HepG2 (cell line): ENCODE data around the gene TNIP1. TPM values are rescaled to one million over a fixed set of nuclear protein-coding genes. Genes with fewer than 3 reads are reported as not detected.

Experiments
- ATAC-seq: fragments of 200-7000 bp; cut with Tn5 transposase; 3 replicates; pipeline ENCODE4 v1.9.1; 2020; ENCODE audit warnings: mild to moderate bottlenecking, moderate library complexity
- BruUV-seq: library from RNA; stranded (reverse); fragments of 400-500 nt; replicated peaks from 2 replicates; lab custom pipeline; 2021; lab: Mats Ljungman, UMichigan
- CTCF ChIA-PET: fragments of 300-600 bp; formaldehyde crosslinking; extraction: SDS; loops from one replicate; lab custom pipeline; 2021; ENCODE audit warnings: low total read pairs, inconsistent platforms, low intra/inter-chr PET ratio; lab: Yijun Ruan, JAX
- POLR2A ChIA-PET: fragments of 350-600 bp; sonication (Branson Sonifier 250); formaldehyde crosslinking; loops from one replicate; lab custom pipeline; 2020; ENCODE audit warnings: antibody characterized with exemption, inconsistent platforms; lab: Yijun Ruan, JAX
- DNase-seq: peaks from one replicate; pipeline ENCODE4 v3.0.0-alpha.2; 2015; ENCODE audit warnings: low spot score
- FAIRE-seq: peaks from 3 replicates; lab custom pipeline; 2011; peaks lifted over from hg19 to GRCh38; lab: Jason Lieb, UNC
- H2AFZ ChIP-seq: one replicate; pipeline ENCODE4 v1.6.1; 2011; ENCODE audit warnings: low read length, inconsistent platforms
- H3K27ac ChIP-seq: fragments of 300-600 bp; 3 replicates; pipeline ENCODE4 v1.8.0; 2011; ENCODE audit warnings: mixed run types, mild to moderate bottlenecking, mixed read lengths, low read length, inconsistent platforms; ENCODE audit not compliant: insufficient read depth; ENCODE audit errors: extremely low read length
- H3K27me3 ChIP-seq, 2 experiments: fragments of 200-600 bp in 1 of 2; 2 replicates in 1 of 2; 3 replicates in 1 of 2; pipeline versions ENCODE4 v1.6.0 to v1.8.0; 2011; ENCODE audit warnings: low read length in 2 of 2, mild to moderate bottlenecking in 2 of 2, moderate library complexity in 2 of 2, inconsistent platforms in 1 of 2; ENCODE audit not compliant: insufficient read depth in 2 of 2, control insufficient read depth in 1 of 2
- H3K36me3 ChIP-seq, 2 experiments: fragments of 200-600 bp in 1 of 2; replicated peaks in 1 of 2; 2 replicates in 1 of 2; 3 replicates in 1 of 2; pipeline versions ENCODE4 v1.5.1 to v1.8.0; 2011; ENCODE audit warnings: low read length in 2 of 2, inconsistent platforms in 1 of 2; ENCODE audit not compliant: insufficient read depth in 2 of 2, control insufficient read depth in 1 of 2
- H3K4me1 ChIP-seq: 2 replicates; pipeline ENCODE4 v1.5.1; 2012; ENCODE audit warnings: low read length, inconsistent platforms; ENCODE audit not compliant: insufficient read depth
- H3K4me2 ChIP-seq: 2 replicates; pipeline ENCODE4 v1.6.0; 2011; ENCODE audit warnings: low read depth, low read length, inconsistent platforms
- H3K4me3 ChIP-seq, 3 experiments: fragments of 200-600 bp in 1 of 3; sonication (generic), shearing (Covaris generic) in 1 of 3; replicated peaks in 1 of 3; 2 replicates each; pipeline ENCODE4 v1.5.1; 2011 to 2016; ENCODE audit warnings: low read length in 3 of 3, inconsistent platforms in 2 of 3, low read depth in 2 of 3, mild to moderate bottlenecking in 2 of 3, control low read depth in 1 of 3, mixed read lengths in 1 of 3; ENCODE audit not compliant: insufficient read depth in 1 of 3
- H3K79me2 ChIP-seq: one replicate; pipeline ENCODE4 v1.6.1; 2011; ENCODE audit warnings: low read length, inconsistent platforms; ENCODE audit not compliant: insufficient read depth
- H3K9ac ChIP-seq: 2 replicates; pipeline ENCODE4 v1.6.0; 2011; ENCODE audit warnings: mild to moderate bottlenecking, low read depth, low read length, inconsistent platforms; ENCODE audit not compliant: insufficient read depth
- H3K9me3 ChIP-seq: 2 replicates; pipeline ENCODE4 v1.5.1; 2012; ENCODE audit warnings: mild to moderate bottlenecking, low read length
- H4K20me1 ChIP-seq: 2 replicates; pipeline ENCODE4 v1.6.0; 2011; ENCODE audit warnings: inconsistent platforms, mild to moderate bottlenecking, low read length, moderate library complexity; ENCODE audit not compliant: insufficient read depth
- FOXK2 ChIP-seq: fragments of 450-650 bp; IDR thresholded peaks from 2 replicates; pipeline ENCODE4 v1.6.1; 2016
- MATR3 ChIP-seq: sonication (generic); formaldehyde crosslinking; IDR thresholded peaks from 2 replicates; pipeline ENCODE4 v1.4.0; 2020; ENCODE audit warnings: missing genetic modification reagents
- RBM22 ChIP-seq: fragments of 200-400 bp; formaldehyde crosslinking; optimal IDR thresholded peaks from 2 replicates; pipeline ENCODE3; 2017; ENCODE audit warnings: mild to moderate bottlenecking, low read length, moderate library complexity
- RORA ChIP-seq: sonication (generic); formaldehyde crosslinking; IDR thresholded peaks from 2 replicates; pipeline ENCODE4 v1.5.0; 2020; ENCODE audit warnings: mild to moderate bottlenecking, missing genetic modification reagents, moderate library complexity
- SP2 ChIP-seq: sonication (generic); formaldehyde crosslinking; IDR thresholded peaks from 2 replicates; pipeline ENCODE4 v1.5.1; 2020; ENCODE audit warnings: mild to moderate bottlenecking, missing genetic modification reagents
- STAG1 ChIP-seq: sonication (generic); formaldehyde crosslinking; IDR thresholded peaks from 2 replicates; pipeline ENCODE4 v1.4.0; 2020; ENCODE audit warnings: missing genetic modification reagents
- TBX3 ChIP-seq: fragments of 450-650 bp; IDR thresholded peaks from 2 replicates; pipeline ENCODE4 v1.6.1; 2017; ENCODE audit warnings: antibody characterized with exemption, mild to moderate bottlenecking, inconsistent platforms, borderline replicate concordance
- ZNF557 ChIP-seq: sonication (generic); formaldehyde crosslinking; IDR thresholded peaks from 2 replicates; pipeline ENCODE4 v1.4.0; 2020; ENCODE audit warnings: missing genetic modification reagents
- ZNF570 ChIP-seq: sonication (generic); formaldehyde crosslinking; IDR thresholded peaks from 2 replicates; pipeline ENCODE4 v1.4.0; 2020; ENCODE audit warnings: mild to moderate bottlenecking, missing genetic modification reagents, borderline replicate concordance
- ZNF777 ChIP-seq: sonication (generic); formaldehyde crosslinking; IDR thresholded peaks from 2 replicates; pipeline ENCODE4 v1.4.0; 2020; ENCODE audit warnings: missing genetic modification reagents
- WGBS: methylation state at CpG from one replicate; pipeline ENCODE4 v1.1.6; 2017; ENCODE audit warnings: low lambda C conversion rate; 5-methylcytosine and 5-hydroxymethylcytosine counted together
- in situ Hi-C: cut with HindIII; loops from 2 replicates; pipeline ENCODE4 v1.10.0; 2017; ENCODE audit warnings: low pct_unique_long_range_greater_than_20kb; ENCODE audit not compliant: extremely low pct_ligation_motif_present
- intact Hi-C: fragments of 100-400 bp; cut with micrococcal nuclease; formaldehyde crosslinking; loops from one replicate; pipeline ENCODE4 v1.10.0; 2022; ENCODE audit not compliant: unreplicated experiment
- polyA plus RNA-seq, 8 experiments: library from polyadenylated mRNA; depleted of rRNA in 3 of 8; stranded (reverse) in 7 of 8; unstranded in 1 of 8; fragments of >200 nt; fragmentation: Illumina TruSeq in 4 of 8; extraction: Trizol in 4 of 8; gene quantifications; 2 replicates each; pipeline versions ENCODE4 v1.2.1 to v1.2.3, GENCODE V29; 2011 to 2016; ENCODE audit warnings: low read depth in 4 of 8, missing spikeins in 1 of 8, mixed read lengths in 1 of 8; ENCODE audit not compliant: insufficient read depth in 1 of 8
- total RNA-seq, 5 experiments: library from RNA; depleted of rRNA; stranded (reverse); fragments of >200 nt; fragmentation: Illumina TruSeq; extraction: Trizol; gene quantifications; 2 replicates each; pipeline ENCODE4 v1.2.3, GENCODE V29; 2016; ENCODE audit warnings: low read depth in 1 of 5
- TF ChIP-seq, protein P1 (sequence below): sonication (generic); formaldehyde crosslinking; IDR thresholded peaks from 2 replicates; pipeline ENCODE4 v1.5.1; 2020; ENCODE audit warnings: mild to moderate bottlenecking, missing genetic modification reagents, borderline replicate concordance
- TF ChIP-seq, protein P2 (sequence below): sonication (generic); formaldehyde crosslinking; IDR thresholded peaks from 2 replicates; pipeline ENCODE4 v1.8.1; 2023; ENCODE audit warnings: mild to moderate bottlenecking, moderate library complexity, missing genetic modification reagents
- TF ChIP-seq, protein P3 (sequence below): sonication (generic); formaldehyde crosslinking; IDR thresholded peaks from 2 replicates; pipeline ENCODE4 v1.4.0; 2020; ENCODE audit warnings: missing genetic modification reagents

TNIP1 gene
- total and polyA plus RNA-seq, 2 of the 13 experiments (the other 11 are each of a cell fraction or from before 2014, with no cell fraction given) = 26.2 to 45.9 TPM

DNA sequence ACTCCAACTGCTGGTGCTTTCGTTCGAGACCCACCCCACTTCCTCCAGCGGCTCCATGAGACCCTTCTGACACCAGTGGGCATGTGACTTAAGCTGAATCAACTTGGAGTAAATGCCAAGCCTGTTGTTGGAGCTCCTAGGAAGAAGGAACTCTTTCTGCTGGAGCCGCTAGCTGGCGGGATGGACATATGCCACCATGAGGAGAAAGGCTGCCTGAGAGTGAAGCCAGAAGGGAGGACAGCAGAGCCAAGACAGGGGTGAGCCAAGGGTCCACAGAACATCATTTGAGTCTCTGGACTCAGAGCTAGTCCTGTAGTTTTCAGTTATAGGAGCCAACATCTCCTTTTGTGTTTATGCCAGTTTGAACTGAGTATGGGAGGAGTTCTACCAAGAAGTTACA, 40.8 kb upstream of the TNIP1 start:
- peaks cover 37 to 76% of the 10 kb centered on the region in 2 experiments for H3K36me3 ChIP-seq
- no peak overlapping the region for H2AFZ ChIP-seq
- no peaks in the 10 kb centered on the region; the same call in 1 of the 2 replicates for H4K20me1 ChIP-seq
- ChIA-PET CTCF (no interaction called here), POLR2A (no interaction called here)
- BruUV-seq = no TSS peak
- TF ChIP-seq MATR3 (CRISPR knock-in tag) (no peak), SP2 (no peak), ZNF777 (CRISPR knock-in tag) (no peak), ZNF557 (CRISPR knock-in tag) (no peak), ZNF570 (CRISPR knock-in tag) (no peak), TBX3 (no peak), STAG1 (CRISPR knock-in tag) (no peak), RORA (CRISPR knock-in tag) (no peak), RBM22 (no peak), FOXK2 (no peak)
- TF ChIP-seq, protein P1, sequence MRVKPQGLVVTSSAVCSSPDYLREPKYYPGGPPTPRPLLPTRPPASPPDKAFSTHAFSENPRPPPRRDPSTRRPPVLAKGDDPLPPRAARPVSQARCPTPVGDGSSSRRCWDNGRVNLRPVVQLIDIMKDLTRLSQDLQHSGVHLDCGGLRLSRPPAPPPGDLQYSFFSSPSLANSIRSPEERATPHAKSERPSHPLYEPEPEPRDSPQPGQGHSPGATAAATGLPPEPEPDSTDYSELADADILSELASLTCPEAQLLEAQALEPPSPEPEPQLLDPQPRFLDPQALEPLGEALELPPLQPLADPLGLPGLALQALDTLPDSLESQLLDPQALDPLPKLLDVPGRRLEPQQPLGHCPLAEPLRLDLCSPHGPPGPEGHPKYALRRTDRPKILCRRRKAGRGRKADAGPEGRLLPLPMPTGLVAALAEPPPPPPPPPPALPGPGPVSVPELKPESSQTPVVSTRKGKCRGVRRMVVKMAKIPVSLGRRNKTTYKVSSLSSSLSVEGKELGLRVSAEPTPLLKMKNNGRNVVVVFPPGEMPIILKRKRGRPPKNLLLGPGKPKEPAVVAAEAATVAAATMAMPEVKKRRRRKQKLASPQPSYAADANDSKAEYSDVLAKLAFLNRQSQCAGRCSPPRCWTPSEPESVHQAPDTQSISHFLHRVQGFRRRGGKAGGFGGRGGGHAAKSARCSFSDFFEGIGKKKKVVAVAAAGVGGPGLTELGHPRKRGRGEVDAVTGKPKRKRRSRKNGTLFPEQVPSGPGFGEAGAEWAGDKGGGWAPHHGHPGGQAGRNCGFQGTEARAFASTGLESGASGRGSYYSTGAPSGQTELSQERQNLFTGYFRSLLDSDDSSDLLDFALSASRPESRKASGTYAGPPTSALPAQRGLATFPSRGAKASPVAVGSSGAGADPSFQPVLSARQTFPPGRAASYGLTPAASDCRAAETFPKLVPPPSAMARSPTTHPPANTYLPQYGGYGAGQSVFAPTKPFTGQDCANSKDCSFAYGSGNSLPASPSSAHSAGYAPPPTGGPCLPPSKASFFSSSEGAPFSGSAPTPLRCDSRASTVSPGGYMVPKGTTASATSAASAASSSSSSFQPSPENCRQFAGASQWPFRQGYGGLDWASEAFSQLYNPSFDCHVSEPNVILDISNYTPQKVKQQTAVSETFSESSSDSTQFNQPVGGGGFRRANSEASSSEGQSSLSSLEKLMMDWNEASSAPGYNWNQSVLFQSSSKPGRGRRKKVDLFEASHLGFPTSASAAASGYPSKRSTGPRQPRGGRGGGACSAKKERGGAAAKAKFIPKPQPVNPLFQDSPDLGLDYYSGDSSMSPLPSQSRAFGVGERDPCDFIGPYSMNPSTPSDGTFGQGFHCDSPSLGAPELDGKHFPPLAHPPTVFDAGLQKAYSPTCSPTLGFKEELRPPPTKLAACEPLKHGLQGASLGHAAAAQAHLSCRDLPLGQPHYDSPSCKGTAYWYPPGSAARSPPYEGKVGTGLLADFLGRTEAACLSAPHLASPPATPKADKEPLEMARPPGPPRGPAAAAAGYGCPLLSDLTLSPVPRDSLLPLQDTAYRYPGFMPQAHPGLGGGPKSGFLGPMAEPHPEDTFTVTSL (CRISPR knock-in tag) = no peak
- TF ChIP-seq, protein P2, sequence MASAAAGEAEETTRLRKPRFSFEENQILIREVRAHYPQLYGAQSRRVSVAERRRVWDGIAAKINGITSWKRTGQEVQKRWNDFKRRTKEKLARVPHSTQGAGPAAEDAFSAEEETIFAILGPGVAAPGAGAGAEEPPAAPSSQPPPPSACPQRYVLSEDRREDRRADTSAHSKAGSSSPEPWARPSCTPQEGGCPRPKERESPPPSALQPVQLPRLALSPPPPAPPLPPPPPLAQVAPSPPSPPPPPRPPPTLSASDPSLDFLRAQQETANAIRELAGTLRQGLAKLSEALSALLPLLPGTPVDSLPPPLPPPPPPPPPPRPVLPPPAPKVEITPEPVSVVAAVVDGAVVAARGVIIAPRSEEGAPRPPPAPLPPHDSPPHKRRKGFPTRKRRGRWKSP (CRISPR knock-in tag) = no peak
- TF ChIP-seq, protein P3, sequence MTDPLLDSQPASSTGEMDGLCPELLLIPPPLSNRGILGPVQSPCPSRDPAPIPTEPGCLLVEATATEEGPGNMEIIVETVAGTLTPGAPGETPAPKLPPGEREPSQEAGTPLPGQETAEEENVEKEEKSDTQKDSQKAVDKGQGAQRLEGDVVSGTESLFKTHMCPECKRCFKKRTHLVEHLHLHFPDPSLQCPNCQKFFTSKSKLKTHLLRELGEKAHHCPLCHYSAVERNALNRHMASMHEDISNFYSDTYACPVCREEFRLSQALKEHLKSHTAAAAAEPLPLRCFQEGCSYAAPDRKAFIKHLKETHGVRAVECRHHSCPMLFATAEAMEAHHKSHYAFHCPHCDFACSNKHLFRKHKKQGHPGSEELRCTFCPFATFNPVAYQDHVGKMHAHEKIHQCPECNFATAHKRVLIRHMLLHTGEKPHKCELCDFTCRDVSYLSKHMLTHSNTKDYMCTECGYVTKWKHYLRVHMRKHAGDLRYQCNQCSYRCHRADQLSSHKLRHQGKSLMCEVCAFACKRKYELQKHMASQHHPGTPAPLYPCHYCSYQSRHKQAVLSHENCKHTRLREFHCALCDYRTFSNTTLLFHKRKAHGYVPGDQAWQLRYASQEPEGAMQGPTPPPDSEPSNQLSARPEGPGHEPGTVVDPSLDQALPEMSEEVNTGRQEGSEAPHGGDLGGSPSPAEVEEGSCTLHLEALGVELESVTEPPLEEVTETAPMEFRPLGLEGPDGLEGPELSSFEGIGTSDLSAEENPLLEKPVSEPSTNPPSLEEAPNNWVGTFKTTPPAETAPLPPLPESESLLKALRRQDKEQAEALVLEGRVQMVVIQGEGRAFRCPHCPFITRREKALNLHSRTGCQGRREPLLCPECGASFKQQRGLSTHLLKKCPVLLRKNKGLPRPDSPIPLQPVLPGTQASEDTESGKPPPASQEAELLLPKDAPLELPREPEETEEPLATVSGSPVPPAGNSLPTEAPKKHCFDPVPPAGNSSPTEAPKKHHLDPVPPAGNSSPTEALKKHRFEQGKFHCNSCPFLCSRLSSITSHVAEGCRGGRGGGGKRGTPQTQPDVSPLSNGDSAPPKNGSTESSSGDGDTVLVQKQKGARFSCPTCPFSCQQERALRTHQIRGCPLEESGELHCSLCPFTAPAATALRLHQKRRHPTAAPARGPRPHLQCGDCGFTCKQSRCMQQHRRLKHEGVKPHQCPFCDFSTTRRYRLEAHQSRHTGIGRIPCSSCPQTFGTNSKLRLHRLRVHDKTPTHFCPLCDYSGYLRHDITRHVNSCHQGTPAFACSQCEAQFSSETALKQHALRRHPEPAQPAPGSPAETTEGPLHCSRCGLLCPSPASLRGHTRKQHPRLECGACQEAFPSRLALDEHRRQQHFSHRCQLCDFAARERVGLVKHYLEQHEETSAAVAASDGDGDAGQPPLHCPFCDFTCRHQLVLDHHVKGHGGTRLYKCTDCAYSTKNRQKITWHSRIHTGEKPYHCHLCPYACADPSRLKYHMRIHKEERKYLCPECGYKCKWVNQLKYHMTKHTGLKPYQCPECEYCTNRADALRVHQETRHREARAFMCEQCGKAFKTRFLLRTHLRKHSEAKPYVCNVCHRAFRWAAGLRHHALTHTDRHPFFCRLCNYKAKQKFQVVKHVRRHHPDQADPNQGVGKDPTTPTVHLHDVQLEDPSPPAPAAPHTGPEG = no peak
- TF ChIP-seq, all 625 proteins: peak for 0
- ATAC-seq (no peak), FAIRE-seq (no peak), DNase-seq (no peak)
- no peaks in the 10 kb centered on the region; a peak in 1 of 5 replicates for H3K27me3 ChIP-seq
- intact Hi-C loops (no loop called here), in situ Hi-C loops (loop anchor here (5.0 to 10.0 kb wide), 2 partner anchors 41 to 113 kb away; no protein-coding TSS in a partner anchor)
- H3K9me3 ChIP-seq = no peaks in the 10 kb centered on the region
- H3K27ac ChIP-seq = no peak overlapping the region
- H3K4me1 ChIP-seq = 0 out of 2 replicates have a peak, but pooled peaks cover 4% of the 10 kb centered on the region
- H3K4me2 ChIP-seq = no peak overlapping the region
- H3K9ac ChIP-seq = no peak overlapping the region
- no peaks in the 10 kb centered on the region for H3K79me2 ChIP-seq
- no peak overlapping the region for H3K4me3 ChIP-seq
- WGBS = 96% methylated on average over 5 of the region's 5 CpGs
